ENCODE data around the gene SLC6A6. TPM values are rescaled to one million over a fixed set of nuclear protein-coding genes. Genes with fewer than 3 reads are reported as not detected.

SLC6A6 gene
- total RNA-seq, 1 experiment from 2014 or later: 72.6 TPM

DNA sequence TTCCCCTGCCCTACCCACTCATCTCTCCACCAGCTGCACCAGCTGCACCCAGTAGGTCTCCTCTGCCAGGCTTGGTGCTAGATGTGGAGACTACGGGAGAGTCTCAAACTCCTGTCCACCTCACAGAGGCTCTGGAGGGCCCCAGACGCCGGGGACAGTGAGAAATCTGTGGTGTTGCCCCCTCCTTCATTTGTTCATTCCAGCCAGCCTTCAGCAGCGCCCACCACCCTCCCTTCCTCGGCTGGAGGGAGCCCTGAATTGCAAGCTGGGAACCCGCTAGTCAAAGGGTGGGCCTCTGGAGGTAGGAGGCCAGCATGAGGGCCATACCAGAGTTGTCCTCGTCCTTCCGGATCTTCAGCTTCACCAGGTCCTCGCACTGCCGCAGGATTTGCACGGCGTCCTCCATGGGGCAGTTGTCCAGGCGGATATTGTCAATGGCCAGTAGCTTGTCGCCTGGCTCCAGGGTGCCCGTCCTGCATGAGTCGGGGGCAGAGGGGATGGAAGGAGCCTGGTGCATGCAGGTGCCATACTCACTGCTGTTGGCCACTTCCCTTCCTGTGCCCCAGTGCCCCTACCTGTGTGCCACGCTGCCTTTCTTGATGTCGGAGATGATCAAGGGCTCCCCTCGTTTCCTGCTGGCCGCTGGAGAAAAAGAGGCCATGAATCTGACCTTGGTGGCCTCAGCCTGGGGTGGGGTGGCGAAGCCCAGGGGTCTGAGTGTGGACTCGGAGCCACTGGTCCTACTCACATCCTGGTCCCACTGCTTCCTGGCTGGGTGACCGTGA is 108.6 kb downstream of the SLC6A6 start:
- Mint-ChIP-seq H3K4me3 (no peak overlapping the region), H3K9me3 (no peaks in the 10 kb centered on the region), H3K27me3 (ENCODE audit: low read depth) (peaks cover 5% of the 10 kb centered on the region), H3K27ac (no peak overlapping the region), H3K36me3 (ENCODE audit: insufficient read depth in 1 of 3, low read depth in 3 of 3) (no peaks in the 10 kb centered on the region; a peak in 1 of 7 replicates), H3K4me1 (peaks cover 9% of the 10 kb centered on the region in 2 experiments)
- Histone ChIP-seq H2AK5ac (ENCODE audit: insufficient read length, low read length) (no peak overlapping the region), H3K27ac (ENCODE audit: insufficient read length, low read depth, low read length) (no peak overlapping the region), H4K91ac (ENCODE audit: insufficient read length, low read depth, low read length) (no peak overlapping the region), H4K20me1 (ENCODE audit: control insufficient read depth, insufficient read depth, insufficient read length) (no peaks in the 10 kb centered on the region), H3K9ac (ENCODE audit: extremely low read depth, insufficient read length, low read length) (no peak overlapping the region), H3K4me2 (ENCODE audit: insufficient read depth, insufficient read length, low read length) (no peak overlapping the region), H2BK5ac (ENCODE audit: insufficient read length, low read length) (no peak overlapping the region), H3K18ac (ENCODE audit: insufficient read length, low read depth, low read length) (no peak overlapping the region), H4K8ac (replicated peaks; ENCODE audit: insufficient read length, low read depth, low read length) (no peak overlapping the region), H2BK12ac (ENCODE audit: insufficient read length, low read depth, low read length) (no peak overlapping the region), H3K79me1 (ENCODE audit: insufficient read depth, low read depth, low read length, poor library complexity, severe bottlenecking) (no peaks in the 10 kb centered on the region), H2BK15ac (ENCODE audit: low read depth, low read length) (no peak overlapping the region), H3K79me2 (ENCODE audit: insufficient read depth, low read length) (no peaks in the 10 kb centered on the region), H3K56ac (ENCODE audit: insufficient read length, low read depth, low read length) (no peak overlapping the region), H3K23me2 (ENCODE audit: insufficient read length, low read depth, low read length, poor library complexity, severe bottlenecking) (no peaks in the 10 kb centered on the region), H3T11ph (ENCODE audit: low read length) (no peak overlapping the region), H3K23ac (ENCODE audit: insufficient read length, low read depth, low read length) (no peak overlapping the region), H3K4me1 (ENCODE audit: insufficient read depth, low read length) (no peaks in the 10 kb centered on the region; the same call in 1 of the 2 replicates), H3K27me3 (ENCODE audit: insufficient read depth, low read length) (no peaks in the 10 kb centered on the region), H4K5ac (ENCODE audit: insufficient read length, low read depth, low read length) (no peak overlapping the region), H3K14ac (ENCODE audit: insufficient read depth, low read length) (no peak overlapping the region; the same call in 1 of the 2 replicates), H2BK120ac (ENCODE audit: low read depth, low read length, poor library complexity, severe bottlenecking) (no peak overlapping the region), H3K9me3 (ENCODE audit: control insufficient read depth, low read depth, low read length) (no peaks in the 10 kb centered on the region), H3K4ac (ENCODE audit: low read depth, low read length) (no peak overlapping the region), H2BK20ac (ENCODE audit: low read depth, low read length, poor library complexity, severe bottlenecking) (no peak overlapping the region), H2AFZ (ENCODE audit: low read length) (no peak overlapping the region)
- peak; percentile 22 for DNase-seq
- WGBS (ENCODE audit: extremely low coverage, insufficient read length, low lambda C conversion rate): no CpG with 5 or more reads among the region's 23 CpGs
- TF ChIP-seq, protein P1, sequence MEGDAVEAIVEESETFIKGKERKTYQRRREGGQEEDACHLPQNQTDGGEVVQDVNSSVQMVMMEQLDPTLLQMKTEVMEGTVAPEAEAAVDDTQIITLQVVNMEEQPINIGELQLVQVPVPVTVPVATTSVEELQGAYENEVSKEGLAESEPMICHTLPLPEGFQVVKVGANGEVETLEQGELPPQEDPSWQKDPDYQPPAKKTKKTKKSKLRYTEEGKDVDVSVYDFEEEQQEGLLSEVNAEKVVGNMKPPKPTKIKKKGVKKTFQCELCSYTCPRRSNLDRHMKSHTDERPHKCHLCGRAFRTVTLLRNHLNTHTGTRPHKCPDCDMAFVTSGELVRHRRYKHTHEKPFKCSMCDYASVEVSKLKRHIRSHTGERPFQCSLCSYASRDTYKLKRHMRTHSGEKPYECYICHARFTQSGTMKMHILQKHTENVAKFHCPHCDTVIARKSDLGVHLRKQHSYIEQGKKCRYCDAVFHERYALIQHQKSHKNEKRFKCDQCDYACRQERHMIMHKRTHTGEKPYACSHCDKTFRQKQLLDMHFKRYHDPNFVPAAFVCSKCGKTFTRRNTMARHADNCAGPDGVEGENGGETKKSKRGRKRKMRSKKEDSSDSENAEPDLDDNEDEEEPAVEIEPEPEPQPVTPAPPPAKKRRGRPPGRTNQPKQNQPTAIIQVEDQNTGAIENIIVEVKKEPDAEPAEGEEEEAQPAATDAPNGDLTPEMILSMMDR (conservative IDR thresholded peaks at IDR 0.05): no peak

Measured in H9 (cell line).